Skeletal muscle satellite cell (primary cell): Measurements from ENCODE around the gene ANKRD34A. TPM values are rescaled to one million over a fixed set of nuclear protein-coding genes. Genes with fewer than 3 reads are reported as not detected.

Experiments
- H3K27me3 ChIP-seq: 2 replicates; pipeline ENCODE4 v1.7.0; 2013; ENCODE audit warnings: low read length; ENCODE audit not compliant: control insufficient read depth, insufficient read depth
- H3K36me3 ChIP-seq: 2 replicates; pipeline ENCODE4 v1.7.0; 2013; ENCODE audit warnings: mild to moderate bottlenecking, control low read depth, low read length; ENCODE audit not compliant: insufficient read depth
- H3K4me1 ChIP-seq: 2 replicates; pipeline ENCODE4 v1.7.0; 2013; ENCODE audit warnings: low read length; ENCODE audit not compliant: control insufficient read depth, insufficient read depth
- H3K4me2 ChIP-seq: 2 replicates; pipeline ENCODE4 v1.7.0; 2013; ENCODE audit warnings: mild to moderate bottlenecking, low read length
- H3K4me3 ChIP-seq: 2 replicates; pipeline ENCODE4 v1.7.0; 2013; ENCODE audit warnings: low read length
- H3K9ac ChIP-seq: 2 replicates; pipeline ENCODE4 v1.7.0; 2013; ENCODE audit warnings: mild to moderate bottlenecking, low read depth, low read length, moderate library complexity
- H3K9me3 ChIP-seq: replicated peaks from 2 replicates; pipeline ENCODE4 v1.7.0; 2013; ENCODE audit warnings: mild to moderate bottlenecking, control low read depth, low read length
- total RNA-seq: library from RNA; depleted of rRNA; stranded (reverse); fragments of >200 nt; gene quantifications from 2 replicates; pipeline ENCODE4 v1.2.3, GENCODE V29; 2012; rRNA removed

Gene ANKRD34A
- 0.87 and 1.3 TPM in 2 replicates for total RNA-seq

DNA sequence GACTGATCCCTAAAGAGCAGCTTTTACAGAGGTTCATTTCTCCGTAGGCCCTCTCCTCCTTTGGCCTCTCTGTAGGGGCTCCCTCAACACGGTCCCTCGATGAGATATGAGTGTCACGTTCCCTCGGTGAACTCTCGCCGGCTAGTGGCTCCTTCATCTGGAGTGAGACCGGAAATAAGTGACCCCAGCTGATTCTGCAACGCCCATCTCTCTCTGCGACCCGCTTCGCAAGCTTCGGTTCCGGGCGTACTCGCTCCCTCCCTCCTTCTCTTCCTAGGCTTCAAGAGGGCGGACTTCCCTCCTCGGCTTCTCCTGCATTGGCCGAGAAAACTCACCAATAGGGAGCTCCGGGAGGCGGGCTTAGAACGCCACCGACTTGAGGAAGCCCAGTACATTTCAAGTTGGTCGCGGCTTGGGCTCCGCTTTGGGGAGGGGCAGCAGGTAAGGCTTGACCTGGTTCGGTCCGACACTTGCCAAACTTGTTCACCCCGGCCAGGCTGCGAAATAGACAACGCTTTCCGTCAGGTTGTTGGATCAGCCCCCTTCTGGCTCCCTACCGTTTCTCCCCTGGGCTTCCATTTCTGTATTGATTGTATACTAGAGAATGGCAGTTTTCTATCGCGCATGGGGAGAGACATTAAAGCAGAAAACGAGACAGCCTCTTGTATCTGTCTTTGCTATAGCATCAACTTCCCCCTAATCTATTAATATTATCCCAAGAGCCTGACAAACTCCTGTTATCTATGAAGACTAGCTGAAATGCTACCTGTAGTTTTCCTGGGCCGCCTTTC is at the start of gene ANKRD34A, which contains the start of gene POLR3GL:
TSS of gene ANKRD34A (minus strand) at position 248 of the 791 bp plus-strand sequence. CDS start 2,816 bp downstream, outside the sequence.
TSS of gene POLR3GL (plus strand) at position 363 of the 791 bp plus-strand sequence. CDS start 10,176 bp downstream, outside the sequence.
- Histone ChIP-seq H3K9me3 (no peaks in the 10 kb centered on the region), H3K27me3 (no peaks in the 10 kb centered on the region), H3K4me3 (peak within 1 kb of the TSS; percentile 85), H3K4me1 (peaks cover 40% of the 10 kb centered on the region), H3K4me2 (peak within 1 kb of the TSS; percentile 86), H3K9ac (peak within 1 kb of the TSS; percentile 83), H3K36me3 (no peaks in the 10 kb centered on the region)

DNA sequence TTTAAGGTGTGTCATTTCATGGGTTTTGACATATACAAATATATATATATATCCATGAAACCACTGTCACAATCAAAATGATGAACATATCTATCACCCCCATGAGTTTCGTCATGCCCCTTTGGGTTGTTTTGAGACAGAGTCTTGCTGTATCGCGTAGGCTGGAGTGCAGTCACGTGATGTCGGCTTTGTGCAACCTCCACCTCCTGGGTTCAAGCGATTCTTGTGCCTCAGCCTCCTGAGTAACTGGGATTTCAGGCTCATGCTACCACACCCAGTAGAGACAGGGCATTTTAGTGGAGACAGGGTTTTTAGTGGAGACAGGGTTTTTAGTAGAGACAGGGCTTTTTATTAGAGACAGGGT is 49.2 kb upstream of the ANKRD34A start:
- Histone ChIP-seq H3K4me3 (no peak overlapping the region), H3K36me3 (no peaks in the 10 kb centered on the region), H3K4me2 (no peak overlapping the region), H3K4me1 (peaks cover 8% of the 10 kb centered on the region), H3K9ac (no peak overlapping the region), H3K27me3 (peaks cover 11% of the 10 kb centered on the region), H3K9me3 (no peaks in the 10 kb centered on the region)

DNA sequence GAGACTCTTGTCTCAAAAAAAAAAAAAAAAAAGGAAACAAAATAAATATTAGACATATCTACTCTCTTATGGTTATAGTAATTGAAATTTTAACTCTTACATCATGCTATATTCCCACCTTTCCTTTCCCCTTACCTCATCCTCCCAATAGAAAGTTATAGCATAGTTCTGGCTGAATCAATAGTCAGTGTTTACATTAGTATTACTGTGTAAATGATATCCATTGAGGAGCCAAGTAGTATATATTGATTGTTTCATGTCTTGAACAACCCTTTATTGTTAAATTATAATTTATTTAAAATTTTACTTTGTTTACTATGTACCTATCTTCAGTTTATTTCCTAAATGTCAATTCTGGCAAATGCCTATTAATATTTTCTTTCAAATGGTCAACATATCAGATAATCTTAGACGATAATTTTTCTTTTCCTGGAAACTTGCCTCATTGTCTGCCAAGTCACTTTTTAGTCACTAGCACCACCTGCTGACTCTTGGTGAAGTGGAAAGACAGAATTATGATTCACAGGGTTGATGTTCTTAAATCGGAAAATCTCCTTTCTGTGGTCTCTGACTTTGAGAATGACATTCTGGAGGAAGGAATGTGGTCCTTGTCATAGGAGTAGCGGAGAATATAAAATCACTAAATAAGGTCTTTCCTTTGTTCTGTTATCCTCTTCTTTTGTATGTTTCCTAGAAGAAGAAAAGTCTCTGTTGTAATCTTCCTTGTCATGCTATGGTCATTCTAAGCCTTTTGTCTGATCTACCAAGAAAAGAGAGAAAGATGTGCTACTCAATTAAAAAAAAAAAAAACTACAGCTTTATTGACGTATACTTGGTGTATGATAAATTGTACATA is 48.6 kb upstream of the ANKRD34A start:
- Histone ChIP-seq H3K27me3 (peaks cover 7% of the 10 kb centered on the region), H3K4me3 (no peak overlapping the region), H3K9ac (peak overlapping the region; percentile 19), H3K9me3 (no peaks in the 10 kb centered on the region), H3K4me1 (peaks cover 8% of the 10 kb centered on the region), H3K4me2 (peak overlapping the region; percentile 32), H3K36me3 (no peaks in the 10 kb centered on the region)

DNA sequence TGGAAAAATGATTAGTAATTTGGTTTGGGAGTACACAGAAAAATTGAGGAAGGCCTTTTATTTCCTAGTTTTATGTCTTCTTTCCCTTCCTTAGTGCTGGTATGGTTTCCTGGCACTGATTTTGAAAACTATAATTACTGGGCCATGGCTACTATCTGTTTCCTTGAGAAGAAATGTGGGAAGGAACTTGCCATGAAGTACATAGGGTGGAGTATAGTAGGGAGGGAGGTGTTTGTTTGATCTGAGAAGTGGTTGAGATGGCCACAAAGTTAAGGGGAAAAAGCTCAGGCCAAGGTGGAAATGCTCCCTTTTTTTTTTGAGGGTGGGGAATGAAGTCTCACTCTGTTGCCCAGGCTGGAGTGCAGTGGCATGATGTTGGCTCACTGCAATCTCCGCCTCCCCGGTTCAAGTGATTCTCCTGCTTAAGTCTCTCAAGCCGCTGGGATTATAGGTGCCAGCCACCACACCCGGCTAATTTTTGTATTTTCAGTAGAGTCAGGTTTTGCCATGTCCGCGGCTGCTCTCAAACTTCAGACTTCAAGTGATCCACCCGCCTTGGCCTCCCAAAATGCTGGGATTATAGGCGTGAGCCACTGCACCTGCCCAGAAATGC is 45.9 kb upstream of the ANKRD34A start:
- Histone ChIP-seq H3K9ac (no peak overlapping the region), H3K36me3 (no peaks in the 10 kb centered on the region), H3K4me3 (no peak overlapping the region), H3K9me3 (no peaks in the 10 kb centered on the region), H3K4me1 (peaks cover 16% of the 10 kb centered on the region), H3K27me3 (no peaks in the 10 kb centered on the region), H3K4me2 (no peak overlapping the region)

DNA sequence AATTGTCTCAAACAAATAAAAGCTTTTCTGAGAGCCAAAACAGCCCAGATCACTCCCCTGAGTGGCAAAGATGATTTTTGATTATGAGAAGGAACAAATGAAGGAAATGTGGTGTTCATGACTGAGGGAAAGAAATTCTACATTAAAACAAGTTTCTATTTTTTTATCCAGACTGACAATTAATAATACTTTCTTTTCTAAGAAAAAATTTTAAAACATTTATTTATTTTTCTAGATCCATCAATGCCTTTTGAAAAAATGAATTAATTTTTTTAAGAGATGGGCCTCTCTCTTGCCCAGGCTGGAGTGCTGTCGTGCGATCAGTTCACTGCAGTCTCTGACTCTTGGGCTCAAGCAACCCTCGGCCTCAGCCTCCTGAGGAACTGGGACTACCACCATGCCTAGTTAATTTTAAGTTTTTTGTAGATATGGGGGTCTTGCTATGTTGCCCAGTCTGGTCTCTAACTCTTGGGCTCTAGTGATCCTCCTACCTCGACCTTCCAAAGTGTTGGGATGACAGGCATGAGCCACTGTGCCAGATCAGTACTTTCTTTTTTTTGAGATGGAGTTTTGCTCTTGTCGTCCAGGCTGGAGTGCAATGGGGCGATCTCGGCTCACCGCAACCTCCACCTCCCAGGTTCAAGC is 43.2 kb upstream of the ANKRD34A start:
- H3K27me3 ChIP-seq: no peaks in the 10 kb centered on the region
- no peak overlapping the region for H3K4me2 ChIP-seq
- H3K4me1 ChIP-seq: peaks cover 10% of the 10 kb centered on the region
- H3K36me3 ChIP-seq: no peaks in the 10 kb centered on the region
- no peak overlapping the region for H3K4me3 ChIP-seq
- H3K9ac ChIP-seq: no peak overlapping the region
- no peaks in the 10 kb centered on the region for H3K9me3 ChIP-seq

DNA sequence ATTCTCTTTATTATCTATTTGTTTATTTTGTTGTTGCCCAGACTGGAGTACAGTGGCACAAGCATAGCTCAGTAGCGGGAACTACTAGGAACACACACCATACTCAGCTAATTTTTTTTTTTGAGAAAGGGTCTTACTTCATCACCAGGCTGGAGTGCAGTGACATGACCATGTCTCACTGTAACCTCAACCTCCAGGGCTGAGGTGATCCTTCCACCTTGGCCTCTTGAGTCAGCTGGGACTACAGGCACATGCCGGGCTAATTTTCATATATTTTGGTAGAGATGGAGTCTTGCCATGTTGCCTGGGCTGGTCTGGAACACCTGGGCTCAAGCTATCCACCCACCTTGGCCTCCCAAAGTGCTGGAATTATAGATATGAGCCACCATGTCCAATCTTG is 37.3 kb upstream of the ANKRD34A start:
- Histone ChIP-seq H3K4me1 (peaks cover 29% of the 10 kb centered on the region), H3K36me3 (no peaks in the 10 kb centered on the region), H3K9me3 (no peaks in the 10 kb centered on the region), H3K4me3 (no peak overlapping the region), H3K27me3 (no peaks in the 10 kb centered on the region), H3K4me2 (no peak overlapping the region), H3K9ac (no peak overlapping the region)

DNA sequence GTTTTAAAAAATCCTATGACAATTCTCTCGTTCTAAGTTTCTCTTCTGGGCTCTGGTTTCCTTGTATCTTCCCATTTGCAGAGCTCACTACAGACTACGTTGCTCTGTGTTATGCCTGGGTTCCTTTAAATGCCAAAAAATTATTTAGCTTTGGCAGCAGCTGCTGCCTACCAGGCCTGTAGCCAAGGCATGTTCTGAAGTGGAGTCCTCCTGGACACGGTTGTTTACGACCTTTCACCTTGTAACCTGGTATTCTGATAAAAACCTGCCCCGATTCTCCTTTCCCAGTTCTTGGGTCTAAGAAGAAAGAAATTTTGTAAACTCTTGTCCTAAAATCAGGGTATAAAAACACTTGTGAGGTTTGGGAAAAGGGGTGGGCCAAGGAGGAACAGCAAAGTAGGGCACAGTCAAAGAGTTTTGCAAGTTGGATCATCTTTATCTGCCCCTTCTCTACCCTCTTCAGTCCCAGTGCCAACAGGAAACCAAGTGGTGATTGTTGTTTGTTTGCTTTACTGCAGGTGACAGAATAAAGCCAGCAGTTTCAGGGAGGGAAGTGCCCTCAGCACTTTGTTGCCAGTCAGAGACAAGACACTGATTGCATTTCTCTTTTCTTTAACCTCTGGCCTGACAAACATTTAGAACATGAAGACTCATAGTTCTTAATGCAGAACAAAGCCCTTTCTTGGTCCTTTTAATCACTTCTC is 35.1 kb upstream of the ANKRD34A start:
- Histone ChIP-seq H3K4me2 (no peak overlapping the region), H3K9ac (no peak overlapping the region), H3K36me3 (peaks cover 5% of the 10 kb centered on the region), H3K9me3 (no peaks in the 10 kb centered on the region), H3K4me3 (no peak overlapping the region), H3K27me3 (no peaks in the 10 kb centered on the region), H3K4me1 (peaks cover 30% of the 10 kb centered on the region)

DNA sequence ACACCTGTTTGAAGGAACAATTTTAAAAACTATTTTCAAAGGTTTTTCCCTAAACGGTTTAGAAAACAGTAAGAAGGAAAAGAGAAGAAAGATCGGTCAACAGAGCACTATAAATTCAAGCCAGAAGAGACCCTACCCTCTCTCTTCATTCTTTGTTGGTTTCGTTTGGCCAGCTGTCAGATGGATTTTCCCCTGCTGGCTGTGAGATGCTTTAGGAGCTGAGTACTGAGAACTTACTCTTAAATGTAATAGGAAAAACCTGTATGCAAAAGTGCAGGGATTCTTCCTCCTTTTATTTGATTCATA is 33.3 kb upstream of the ANKRD34A start:
- H3K9ac ChIP-seq: no peak overlapping the region
- H3K27me3 ChIP-seq: no peaks in the 10 kb centered on the region
- H3K4me1 ChIP-seq: peaks cover 44% of the 10 kb centered on the region
- H3K4me2 ChIP-seq: peak overlapping the region; percentile 92
- H3K9me3 ChIP-seq: no peaks in the 10 kb centered on the region
- H3K4me3 ChIP-seq: peak overlapping the region; percentile 97
- H3K36me3 ChIP-seq: peaks cover 22% of the 10 kb centered on the region

DNA sequence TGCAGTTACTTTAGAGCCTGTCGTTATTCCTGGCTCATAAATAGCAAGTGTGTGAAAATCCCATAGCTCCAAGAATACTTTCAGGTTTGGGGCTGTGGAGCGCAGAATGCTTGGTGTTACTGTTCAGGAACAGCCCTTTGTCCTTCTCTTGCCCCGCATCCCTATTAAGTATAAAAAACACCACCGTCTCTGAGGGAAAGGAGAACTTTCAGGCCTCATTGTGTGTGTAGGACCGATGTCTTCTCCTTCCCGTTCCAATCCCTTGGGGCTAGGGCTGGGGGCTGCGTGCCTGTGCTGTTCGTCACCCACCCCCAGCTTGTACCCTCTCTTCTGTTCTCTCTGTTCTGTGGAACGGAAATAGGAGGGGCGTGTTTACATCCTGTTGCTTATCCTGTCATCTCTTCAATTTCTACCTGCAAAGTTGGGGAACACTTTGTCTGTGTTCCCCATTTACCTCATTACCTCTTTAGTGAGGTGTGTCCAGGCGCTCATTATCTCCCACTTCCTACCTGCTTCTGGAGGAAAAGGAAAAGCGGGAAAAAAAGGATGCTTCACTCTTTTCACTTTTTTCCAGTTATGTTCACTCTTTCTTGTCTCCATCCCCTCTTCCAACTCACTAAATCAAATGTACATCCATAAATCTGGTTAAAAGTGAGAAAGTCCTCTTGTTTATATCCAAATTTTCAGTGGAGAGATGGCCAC is 32.8 kb upstream of the ANKRD34A start:
- Histone ChIP-seq H3K4me1 (peaks cover 47% of the 10 kb centered on the region), H3K9me3 (no peaks in the 10 kb centered on the region)

DNA sequence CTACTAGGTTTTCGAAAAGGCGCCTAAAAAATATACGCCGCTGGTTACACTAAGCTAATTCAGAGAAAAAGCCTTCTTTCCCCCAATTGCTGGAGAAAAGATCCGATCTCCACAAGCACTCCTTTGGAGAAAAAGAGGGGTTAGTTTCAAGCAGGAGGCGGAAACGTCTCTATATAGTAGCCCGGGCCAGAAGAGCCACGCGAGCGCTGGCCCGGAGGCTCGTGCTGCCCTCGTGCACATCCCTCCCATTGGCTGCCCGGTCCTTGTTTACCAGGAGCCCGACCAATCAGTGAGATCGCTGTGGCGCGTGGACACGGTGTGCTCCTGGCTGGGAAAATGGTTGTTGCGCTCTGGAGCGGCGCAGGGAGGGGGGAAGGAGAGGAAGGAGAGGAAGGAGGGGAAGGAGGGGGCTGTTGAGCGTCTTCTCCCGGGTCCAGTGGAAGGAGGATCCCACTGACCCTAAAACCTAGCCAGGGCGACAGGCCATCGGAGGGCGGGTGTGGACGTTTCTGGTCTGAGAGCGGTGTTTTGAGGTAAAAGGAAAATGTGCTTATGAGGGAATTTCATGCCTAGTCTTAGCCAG is 32.1 kb upstream of the ANKRD34A start, which contains the start of gene TXNIP:
TSS of gene TXNIP (minus strand) at position 147 of the 583 bp plus-strand sequence. CDS start 313 bp downstream, outside the sequence.
- Histone ChIP-seq H3K9ac (peak within 1 kb of the TSS; percentile 92), H3K4me2 (peak within 1 kb of the TSS; percentile 92), H3K9me3 (no peaks in the 10 kb centered on the region), H3K4me3 (peak within 1 kb of the TSS; percentile 97), H3K4me1 (peaks cover 47% of the 10 kb centered on the region), H3K36me3 (peaks cover 31% of the 10 kb centered on the region), H3K27me3 (no peaks in the 10 kb centered on the region)

More for the DNA sequence above, 32.8 kb upstream of the ANKRD34A start:
- no peaks in the 10 kb centered on the region for H3K27me3 ChIP-seq
- H3K4me3 ChIP-seq: peak overlapping the region; percentile 97
- peaks cover 27% of the 10 kb centered on the region for H3K36me3 ChIP-seq
- peak overlapping the region; percentile 92 for H3K4me2 ChIP-seq
- peak overlapping the region; percentile 82 for H3K9ac ChIP-seq
